Activated naive CD8-positive, alpha-beta T cell treated with anti-CD3 and anti-CD28 coated beads, Interleukin-2, amount 50 U/mL, for 24 hours (primary cell): ENCODE measurements around the gene RLN3.

Experiments
- ATAC-seq: fragments of 150-1000 bp; cut with Tn5 transposase; one replicate; pipeline ENCODE4 v1.10.0; 2021
- DNase-seq: peaks from one replicate; pipeline ENCODE4 v3.0.0; 2021
- H3K27ac Mint-ChIP-seq: one replicate; pipeline ENCODE4 v1.8.0; 2021; ENCODE audit warnings: mild to moderate bottlenecking, mixed read lengths
- H3K27me3 Mint-ChIP-seq: one replicate; pipeline ENCODE4 v1.8.0; 2021; ENCODE audit warnings: mixed read lengths
- H3K36me3 Mint-ChIP-seq: one replicate; pipeline ENCODE4 v1.8.0; 2021; ENCODE audit warnings: low read depth, mixed read lengths
- H3K4me1 Mint-ChIP-seq: one replicate; pipeline ENCODE4 v1.8.0; 2021; ENCODE audit warnings: mixed read lengths
- H3K4me3 Mint-ChIP-seq: one replicate; pipeline ENCODE4 v1.8.0; 2021; ENCODE audit warnings: mild to moderate bottlenecking, moderate library complexity, mixed read lengths
- H3K9me3 Mint-ChIP-seq: one replicate; pipeline ENCODE4 v1.8.0; 2021; ENCODE audit warnings: mixed read lengths

RLN3 gene

GRCh38 chr19:13986348-13986904 is 41.5 kb upstream of the RLN3 start:
- peak; percentile 94 for ATAC-seq
- Mint-ChIP-seq H3K4me3 (peak overlapping the region; percentile 56), H3K27me3 (no peaks in the 10 kb centered on the region), H3K4me1 (peaks cover 64% of the 10 kb centered on the region), H3K9me3 (no peaks in the 10 kb centered on the region), H3K36me3 (peaks cover 13% of the 10 kb centered on the region), H3K27ac (peak overlapping the region; percentile 94)
- peak; percentile 99 for DNase-seq

- Mint-ChIP-seq H3K4me3 (peak overlapping the region; percentile 56), H3K4me1 (peaks cover 64% of the 10 kb centered on the region), H3K27me3 (no peaks in the 10 kb centered on the region), H3K9me3 (no peaks in the 10 kb centered on the region), H3K27ac (peak overlapping the region; percentile 94), H3K36me3 (peaks cover 13% of the 10 kb centered on the region)
- DNase-seq (no peak), ATAC-seq (no peak)
These were observed 40.7 kb upstream of the RLN3 start for GRCh38 chr19:13987101-13987890.

GRCh38 chr19:13989487-13989886 is 38.5 kb upstream of the RLN3 start:
- Mint-ChIP-seq H3K27me3 (no peaks in the 10 kb centered on the region), H3K36me3 (peaks cover 13% of the 10 kb centered on the region), H3K4me1 (peaks cover 52% of the 10 kb centered on the region), H3K4me3 (no peak overlapping the region), H3K9me3 (no peaks in the 10 kb centered on the region), H3K27ac (no peak overlapping the region)
- DNase-seq (no peak), ATAC-seq (no peak)

- Mint-ChIP-seq H3K4me1 (peaks cover 48% of the 10 kb centered on the region), H3K27me3 (no peaks in the 10 kb centered on the region), H3K36me3 (peaks cover 15% of the 10 kb centered on the region), H3K27ac (no peak overlapping the region), H3K9me3 (no peaks in the 10 kb centered on the region), H3K4me3 (no peak overlapping the region)
- DNase-seq (no peak), ATAC-seq (no peak)
These were observed 37.9 kb upstream of the RLN3 start for GRCh38 chr19:13990085-13990484.

GRCh38 chr19:13992025-13992424 is 35.9 kb upstream of the RLN3 start:
- peaks cover 15% of the 10 kb centered on the region for H3K36me3 Mint-ChIP-seq
- H3K27ac Mint-ChIP-seq, result no peak overlapping the region
- DNase-seq (no peak), ATAC-seq (no peak)
- H3K4me3 Mint-ChIP-seq, result no peak overlapping the region
- no peaks in the 10 kb centered on the region for H3K9me3 Mint-ChIP-seq
- peaks cover 29% of the 10 kb centered on the region for H3K4me1 Mint-ChIP-seq
- H3K27me3 Mint-ChIP-seq, result no peaks in the 10 kb centered on the region

GRCh38 chr19:13993590-13994300 is 34.2 kb upstream of the RLN3 start:
- Mint-ChIP-seq H3K9me3 (peaks cover 2% of the 10 kb centered on the region), H3K27me3 (no peaks in the 10 kb centered on the region), H3K27ac (no peak overlapping the region), H3K36me3 (peaks cover 18% of the 10 kb centered on the region), H3K4me1 (peaks cover 16% of the 10 kb centered on the region), H3K4me3 (no peak overlapping the region)
- no peak for ATAC-seq
- no peak for DNase-seq

GRCh38 chr19:13995017-13995728 is 32.8 kb upstream of the RLN3 start:
- no peaks in the 10 kb centered on the region for H3K27me3 Mint-ChIP-seq
- no peak overlapping the region for H3K4me3 Mint-ChIP-seq
- peaks cover 18% of the 10 kb centered on the region for H3K36me3 Mint-ChIP-seq
- H3K4me1 Mint-ChIP-seq, result peaks cover 7% of the 10 kb centered on the region
- DNase-seq (no peak), ATAC-seq (no peak)
- no peak overlapping the region for H3K27ac Mint-ChIP-seq
- H3K9me3 Mint-ChIP-seq, result peaks cover 6% of the 10 kb centered on the region

GRCh38 chr19:13995878-13996765 is 31.8 kb upstream of the RLN3 start:
- H3K4me1 Mint-ChIP-seq, result peaks cover 13% of the 10 kb centered on the region
- ATAC-seq (no peak), DNase-seq (no peak)
- H3K4me3 Mint-ChIP-seq, result no peak overlapping the region
- H3K9me3 Mint-ChIP-seq, result peaks cover 6% of the 10 kb centered on the region
- H3K27me3 Mint-ChIP-seq, result no peaks in the 10 kb centered on the region
- no peak overlapping the region for H3K27ac Mint-ChIP-seq
- peaks cover 23% of the 10 kb centered on the region for H3K36me3 Mint-ChIP-seq

- peaks cover 24% of the 10 kb centered on the region for H3K36me3 Mint-ChIP-seq
- DNase-seq (no peak), ATAC-seq (no peak)
- H3K4me1 Mint-ChIP-seq, result peaks cover 22% of the 10 kb centered on the region
- H3K4me3 Mint-ChIP-seq, result no peak overlapping the region
- no peaks in the 10 kb centered on the region for H3K27me3 Mint-ChIP-seq
- H3K27ac Mint-ChIP-seq, result no peak overlapping the region
- H3K9me3 Mint-ChIP-seq, result peaks cover 6% of the 10 kb centered on the region
These were observed 30.9 kb upstream of the RLN3 start for GRCh38 chr19:13996928-13997630.

GRCh38 chr19:13997631-13997962 is 30.4 kb upstream of the RLN3 start:
- no peak overlapping the region for H3K4me3 Mint-ChIP-seq
- no peaks in the 10 kb centered on the region for H3K27me3 Mint-ChIP-seq
- DNase-seq (no peak), ATAC-seq (no peak)
- H3K9me3 Mint-ChIP-seq, result peaks cover 6% of the 10 kb centered on the region
- peaks cover 27% of the 10 kb centered on the region for H3K4me1 Mint-ChIP-seq
- H3K27ac Mint-ChIP-seq, result no peak overlapping the region
- H3K36me3 Mint-ChIP-seq, result peaks cover 24% of the 10 kb centered on the region

GRCh38 chr19:13998426-13998825 is 29.5 kb upstream of the RLN3 start:
- Mint-ChIP-seq H3K36me3 (peaks cover 24% of the 10 kb centered on the region), H3K9me3 (peaks cover 6% of the 10 kb centered on the region), H3K4me1 (peaks cover 35% of the 10 kb centered on the region), H3K27ac (no peak overlapping the region), H3K27me3 (no peaks in the 10 kb centered on the region), H3K4me3 (no peak overlapping the region)
- ATAC-seq, result no peak
- no peak for DNase-seq

- DNase-seq (no peak), ATAC-seq (no peak)
- Mint-ChIP-seq H3K27me3 (no peaks in the 10 kb centered on the region), H3K36me3 (peaks cover 24% of the 10 kb centered on the region), H3K9me3 (peaks cover 6% of the 10 kb centered on the region), H3K4me3 (no peak overlapping the region), H3K4me1 (peaks cover 38% of the 10 kb centered on the region), H3K27ac (no peak overlapping the region)
These were observed 28.9 kb upstream of the RLN3 start for GRCh38 chr19:13999085-13999484.

GRCh38 chr19:14000691-14001375 is 27.1 kb upstream of the RLN3 start:
- peak overlapping the region; percentile 30 for H3K4me3 Mint-ChIP-seq
- peaks cover 6% of the 10 kb centered on the region for H3K9me3 Mint-ChIP-seq
- H3K27ac Mint-ChIP-seq, result peak overlapping the region; percentile 66
- H3K36me3 Mint-ChIP-seq, result peaks cover 25% of the 10 kb centered on the region
- H3K27me3 Mint-ChIP-seq, result no peaks in the 10 kb centered on the region
- peaks cover 51% of the 10 kb centered on the region for H3K4me1 Mint-ChIP-seq
- no peak for DNase-seq
- ATAC-seq, result no peak
